Stimulated activated memory B cell treated with anti-CD40 and anti-IgM and Interleukin-4, amounts not matched to agents 10 μg/mL and 1 μg/mL and 100 μg/mL, for 72 hours (primary cell): ENCODE results near the gene UAP1L1.
"Not testable (repeated sequence)": the region's sequence is repeated elsewhere in the genome, so short reads cannot be mapped to it uniquely, and the experiment has no call there.

ENCODE experiments used
- ATAC-seq: fragments of 150-1000 bp; cut with Tn5 transposase; 2 replicates; pipeline ENCODE4 v1.10.0; 2021
- H3K27ac Mint-ChIP-seq: one replicate; pipeline ENCODE4 v1.8.0; 2022; ENCODE audit warnings: mild to moderate bottlenecking, mixed read lengths
- H3K27me3 Mint-ChIP-seq: one replicate; pipeline ENCODE4 v1.8.0; 2022; ENCODE audit warnings: mixed read lengths
- H3K36me3 Mint-ChIP-seq: one replicate; pipeline ENCODE4 v1.8.0; 2022; ENCODE audit warnings: mixed read lengths
- H3K4me1 Mint-ChIP-seq: one replicate; pipeline ENCODE4 v1.8.0; 2022; ENCODE audit warnings: mixed read lengths
- H3K4me3 Mint-ChIP-seq: one replicate; pipeline ENCODE4 v1.8.0; 2022; ENCODE audit warnings: mild to moderate bottlenecking, moderate library complexity, mixed read lengths
- H3K9me3 Mint-ChIP-seq: one replicate; pipeline ENCODE4 v1.8.0; 2022; ENCODE audit warnings: mixed read lengths

UAP1L1 gene

DNA sequence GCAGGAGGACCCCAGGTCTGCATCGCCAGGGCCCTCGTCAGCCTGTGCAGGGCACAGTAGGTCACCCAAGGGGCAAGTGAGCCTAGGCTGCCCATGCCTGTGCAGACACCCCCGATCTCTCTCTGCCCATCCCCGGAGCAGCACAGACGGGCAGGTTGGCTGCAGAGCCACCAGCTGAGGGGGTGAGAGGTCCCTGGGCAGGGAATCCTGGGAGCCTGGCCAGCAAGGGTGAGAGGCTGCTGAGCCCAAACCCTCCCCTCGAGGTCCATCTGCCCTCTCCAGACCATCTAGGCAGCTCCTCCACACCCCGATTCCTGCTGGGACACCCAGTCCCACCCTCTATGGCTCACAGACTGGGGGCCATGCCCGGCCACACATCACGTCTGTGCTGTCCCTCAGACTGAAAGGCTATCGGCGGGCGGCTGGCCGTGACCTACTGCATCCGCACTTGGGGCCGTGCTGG is 40.0 kb downstream of the UAP1L1 start:
- no peak for ATAC-seq
- no peak overlapping the region for H3K27ac Mint-ChIP-seq
- H3K27me3 Mint-ChIP-seq: no peaks in the 10 kb centered on the region
- H3K4me1 Mint-ChIP-seq: peaks cover 34% of the 10 kb centered on the region
- H3K36me3 Mint-ChIP-seq: peaks cover 5% of the 10 kb centered on the region
- H3K4me3 Mint-ChIP-seq: no peak overlapping the region
- H3K9me3 Mint-ChIP-seq: no peaks in the 10 kb centered on the region

DNA sequence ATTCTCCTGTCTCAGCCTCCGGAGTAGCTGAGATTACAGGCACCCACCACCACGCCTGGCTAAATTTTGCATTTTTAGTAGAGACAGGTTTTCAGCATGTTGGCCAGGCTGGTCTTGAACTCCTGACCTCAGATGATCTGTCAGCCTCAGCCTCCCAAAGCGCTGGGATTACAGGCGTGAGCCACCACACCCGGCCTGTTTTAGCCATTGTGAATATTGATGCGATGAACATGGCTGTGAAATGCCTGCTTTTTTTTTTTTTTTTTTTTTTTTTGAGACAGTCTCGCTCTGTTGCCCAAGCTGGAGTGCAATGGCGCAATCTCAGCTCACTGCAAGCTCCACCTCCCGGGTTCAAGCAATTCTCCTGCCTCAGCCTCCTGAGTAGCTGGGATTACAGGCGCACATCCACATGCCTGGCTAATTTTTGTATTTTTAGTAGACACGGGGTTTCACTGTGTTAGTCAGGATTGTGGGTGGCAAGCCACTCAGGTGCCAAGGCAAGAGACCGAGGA is 40.8 kb downstream of the UAP1L1 start:
- H3K4me1 Mint-ChIP-seq: peaks cover 35% of the 10 kb centered on the region
- H3K36me3 Mint-ChIP-seq, H3K27ac Mint-ChIP-seq, ATAC-seq, H3K9me3 Mint-ChIP-seq, H3K27me3 Mint-ChIP-seq, H3K4me3 Mint-ChIP-seq: not testable (repeated sequence)

DNA sequence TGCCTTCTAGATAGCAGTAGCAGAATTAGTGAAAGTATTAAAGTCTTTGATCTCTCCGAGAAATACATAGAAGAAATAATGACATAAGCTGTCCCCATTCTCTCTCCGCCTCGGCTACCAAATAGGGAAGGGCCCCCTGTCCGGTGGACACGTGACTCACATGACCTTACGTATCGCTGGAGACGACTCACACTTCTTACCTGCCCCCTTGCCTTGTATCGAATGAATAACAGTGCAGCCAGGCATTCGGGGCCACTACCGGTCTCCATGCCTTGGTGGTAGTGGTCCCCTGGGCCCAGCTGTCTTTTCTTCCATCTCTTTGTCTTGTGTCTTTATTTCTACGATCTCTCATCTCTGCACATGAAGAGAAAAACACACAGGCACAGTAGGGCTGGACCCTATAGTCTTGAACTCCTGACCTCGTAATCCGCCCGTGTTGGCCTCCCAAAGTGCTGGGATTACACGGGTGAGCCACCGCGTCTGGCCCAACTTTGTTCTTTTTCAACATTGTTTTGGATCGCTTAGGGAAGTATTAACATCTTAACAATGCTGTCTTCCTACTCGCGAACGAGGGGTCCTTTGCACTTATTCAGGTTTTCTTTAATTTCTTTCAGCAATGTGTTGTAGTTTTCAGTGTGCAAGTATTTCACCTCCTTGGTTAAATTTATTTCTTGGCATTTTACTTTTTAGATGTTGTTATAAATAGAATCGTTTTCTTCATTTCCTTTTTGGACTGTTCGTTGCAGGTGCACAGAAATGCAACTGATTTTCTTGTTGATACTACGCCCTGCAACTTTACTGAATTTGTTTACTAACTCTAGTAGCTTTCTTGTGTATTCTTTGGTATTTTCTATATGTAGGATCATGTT is 44.8 kb downstream of the UAP1L1 start:
- H3K4me3 Mint-ChIP-seq: peak overlapping the region; percentile 74
- peak; percentile 73 for ATAC-seq
- H3K4me1 Mint-ChIP-seq: peaks cover 48% of the 10 kb centered on the region
- H3K27me3 Mint-ChIP-seq, H3K9me3 Mint-ChIP-seq, H3K36me3 Mint-ChIP-seq: not testable (repeated sequence)
- H3K27ac Mint-ChIP-seq: peak overlapping the region; percentile 83

DNA sequence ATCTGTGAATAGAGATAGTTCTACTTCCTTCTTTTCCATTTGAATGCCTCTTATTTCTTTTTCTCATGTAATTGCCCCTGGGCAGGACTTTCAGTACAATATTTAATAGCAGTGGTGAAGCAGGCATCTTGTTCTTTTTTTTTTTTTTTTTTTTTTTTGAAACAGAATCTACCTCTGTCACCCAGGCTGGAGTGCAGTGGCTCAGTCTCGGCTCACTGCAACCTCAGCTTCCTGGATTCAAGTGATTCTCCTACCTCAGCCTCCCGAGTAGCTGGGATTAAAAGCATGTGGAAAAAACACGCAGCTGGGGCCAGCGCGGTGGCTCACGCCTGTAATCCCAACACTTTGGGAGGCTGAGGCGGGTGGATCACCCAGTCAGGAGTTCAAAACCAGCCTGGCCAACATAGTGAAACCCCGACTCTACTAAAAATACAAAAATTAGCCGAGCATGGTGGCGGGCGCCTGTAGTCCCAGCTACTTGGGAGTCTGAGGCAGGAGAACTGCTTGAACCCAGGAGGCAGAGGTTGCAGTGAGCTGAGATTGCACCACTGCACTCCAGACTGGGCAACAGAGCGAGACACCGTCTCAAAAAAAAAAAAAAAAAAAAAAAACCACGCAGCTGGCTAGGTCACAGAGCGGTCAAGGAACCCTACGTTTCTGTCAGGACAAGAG is 45.6 kb downstream of the UAP1L1 start:
- peak; percentile 43 for ATAC-seq
- not testable (repeated sequence) for H3K9me3 Mint-ChIP-seq, H3K27me3 Mint-ChIP-seq, H3K36me3 Mint-ChIP-seq
- H3K27ac Mint-ChIP-seq: peak overlapping the region; percentile 83
- H3K4me1 Mint-ChIP-seq: peaks cover 54% of the 10 kb centered on the region
- peak overlapping the region; percentile 74 for H3K4me3 Mint-ChIP-seq

DNA sequence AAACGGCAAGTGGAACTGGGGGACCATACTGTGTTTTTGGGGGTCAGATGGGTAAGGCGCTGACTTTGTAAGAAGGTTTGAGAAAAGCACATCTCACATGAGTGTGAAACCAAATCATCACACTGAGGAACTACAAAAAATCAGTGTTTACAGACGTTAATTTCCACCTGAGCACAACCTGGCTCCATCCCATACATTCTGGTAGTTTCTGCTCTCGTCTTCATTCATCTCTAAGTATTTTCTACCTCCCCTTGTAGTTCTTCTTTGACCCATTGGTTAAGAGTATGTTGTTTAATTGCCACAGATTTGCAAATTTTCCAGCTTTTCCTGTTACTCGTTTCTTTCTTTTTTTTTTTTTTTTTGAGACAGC is 46.1 kb downstream of the UAP1L1 start:
- Mint-ChIP-seq H3K27ac (peak overlapping the region; percentile 83), H3K27me3 (no peaks in the 10 kb centered on the region), H3K4me3 (peak overlapping the region; percentile 36), H3K36me3 (peaks cover 5% of the 10 kb centered on the region), H3K9me3 (no peaks in the 10 kb centered on the region), H3K4me1 (peaks cover 59% of the 10 kb centered on the region)
- ATAC-seq: no peak

DNA sequence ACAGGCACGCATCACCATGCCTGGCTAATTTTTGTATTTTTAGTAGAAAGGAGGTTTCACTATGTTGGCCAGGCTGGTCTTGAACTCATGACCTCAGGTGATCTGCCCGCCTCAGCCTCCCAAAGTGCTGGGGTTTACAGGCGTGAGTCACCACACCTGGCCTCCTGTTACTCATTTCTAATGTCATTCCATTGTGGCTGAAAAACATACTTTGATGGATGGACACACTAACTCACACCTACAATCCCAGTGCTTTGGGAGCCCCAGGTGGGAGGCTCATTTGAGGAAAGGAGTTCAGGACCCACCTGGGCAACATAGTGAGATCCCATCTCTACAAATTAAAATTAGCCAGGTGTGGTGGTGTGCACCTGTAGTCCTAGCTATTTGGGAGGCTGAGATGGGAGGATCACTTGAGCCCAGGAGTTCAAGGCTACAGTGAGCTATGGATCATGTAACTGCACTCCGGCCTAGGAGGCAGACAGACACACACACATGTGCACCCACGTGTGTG is 46.7 kb downstream of the UAP1L1 start:
- Mint-ChIP-seq H3K4me1 (peaks cover 60% of the 10 kb centered on the region), H3K4me3 (peak overlapping the region; percentile 36), H3K27ac (peak overlapping the region; percentile 83)
- ATAC-seq, H3K36me3 Mint-ChIP-seq, H3K9me3 Mint-ChIP-seq, H3K27me3 Mint-ChIP-seq: not testable (repeated sequence)

DNA sequence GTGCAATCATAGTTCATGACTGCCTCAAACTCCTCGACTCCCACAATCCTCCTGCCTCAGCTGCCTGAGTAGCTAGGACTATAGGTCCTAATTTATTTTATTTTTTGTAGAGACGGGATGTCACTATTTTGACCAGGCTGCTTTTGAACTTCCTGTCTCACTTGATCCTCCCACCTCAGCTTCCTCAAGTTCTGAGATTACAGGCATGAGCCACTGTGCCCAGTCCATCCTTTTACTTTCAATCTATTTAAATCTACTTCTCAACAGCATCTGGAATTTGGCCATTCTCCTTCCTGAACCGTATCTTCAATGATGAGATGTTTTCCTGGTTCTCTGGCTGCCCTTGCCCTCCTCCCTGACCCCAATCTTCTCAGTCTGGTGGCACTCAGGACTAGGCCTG is 49.5 kb downstream of the UAP1L1 start:
- no peak for ATAC-seq
- Mint-ChIP-seq H3K9me3 (no peaks in the 10 kb centered on the region), H3K27me3 (no peaks in the 10 kb centered on the region), H3K4me1 (peaks cover 52% of the 10 kb centered on the region), H3K4me3 (peak overlapping the region; percentile 93), H3K36me3 (peaks cover 5% of the 10 kb centered on the region), H3K27ac (peak overlapping the region; percentile 87)

DNA sequence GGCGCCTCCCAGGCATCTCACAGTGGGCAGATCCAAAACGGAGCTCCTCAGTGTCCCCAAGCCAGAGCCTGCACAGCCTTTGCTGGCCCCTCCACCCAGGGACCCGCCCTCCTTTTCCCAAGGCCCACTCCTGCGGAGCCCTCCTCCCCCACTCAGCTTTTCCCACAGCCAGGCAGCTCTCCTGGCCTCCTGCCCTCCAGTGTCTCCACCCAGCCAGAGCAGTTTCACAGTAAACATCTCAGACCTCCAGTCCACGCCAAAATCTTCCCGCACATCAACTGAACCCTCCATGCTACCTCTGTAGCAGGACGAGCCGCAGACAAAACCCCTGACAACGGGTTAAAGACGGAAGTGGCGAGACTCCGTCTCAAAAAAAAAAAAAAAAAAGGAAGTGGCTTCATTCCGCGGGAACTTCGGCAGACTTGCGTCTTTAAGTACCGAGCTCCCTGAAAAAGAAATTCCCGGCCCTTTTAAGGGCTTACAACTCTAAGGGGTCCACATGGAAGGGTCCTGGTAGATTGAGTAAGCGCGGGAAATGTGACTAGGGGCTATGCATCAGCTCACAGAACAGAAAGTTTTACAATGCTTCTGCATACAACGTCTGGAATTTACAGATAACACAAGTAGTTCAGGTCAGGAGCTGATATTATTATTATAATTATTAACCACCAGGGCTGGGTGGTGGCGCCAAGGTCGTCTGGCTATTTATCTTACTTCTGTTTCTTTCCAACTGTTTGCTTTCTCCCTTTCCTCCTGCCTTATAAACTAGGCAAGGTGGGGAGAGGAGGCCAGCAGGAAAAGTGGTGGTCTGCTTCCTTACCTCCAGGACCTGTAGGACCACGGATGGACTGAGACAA is 50.2 kb downstream of the UAP1L1 start:
- H3K4me1 Mint-ChIP-seq: peaks cover 44% of the 10 kb centered on the region
- H3K27ac Mint-ChIP-seq: peak overlapping the region; percentile 87
- H3K9me3 Mint-ChIP-seq: no peaks in the 10 kb centered on the region
- peaks cover 5% of the 10 kb centered on the region for H3K36me3 Mint-ChIP-seq
- H3K4me3 Mint-ChIP-seq: peak overlapping the region; percentile 93
- no peak for ATAC-seq
- H3K27me3 Mint-ChIP-seq: no peaks in the 10 kb centered on the region

DNA sequence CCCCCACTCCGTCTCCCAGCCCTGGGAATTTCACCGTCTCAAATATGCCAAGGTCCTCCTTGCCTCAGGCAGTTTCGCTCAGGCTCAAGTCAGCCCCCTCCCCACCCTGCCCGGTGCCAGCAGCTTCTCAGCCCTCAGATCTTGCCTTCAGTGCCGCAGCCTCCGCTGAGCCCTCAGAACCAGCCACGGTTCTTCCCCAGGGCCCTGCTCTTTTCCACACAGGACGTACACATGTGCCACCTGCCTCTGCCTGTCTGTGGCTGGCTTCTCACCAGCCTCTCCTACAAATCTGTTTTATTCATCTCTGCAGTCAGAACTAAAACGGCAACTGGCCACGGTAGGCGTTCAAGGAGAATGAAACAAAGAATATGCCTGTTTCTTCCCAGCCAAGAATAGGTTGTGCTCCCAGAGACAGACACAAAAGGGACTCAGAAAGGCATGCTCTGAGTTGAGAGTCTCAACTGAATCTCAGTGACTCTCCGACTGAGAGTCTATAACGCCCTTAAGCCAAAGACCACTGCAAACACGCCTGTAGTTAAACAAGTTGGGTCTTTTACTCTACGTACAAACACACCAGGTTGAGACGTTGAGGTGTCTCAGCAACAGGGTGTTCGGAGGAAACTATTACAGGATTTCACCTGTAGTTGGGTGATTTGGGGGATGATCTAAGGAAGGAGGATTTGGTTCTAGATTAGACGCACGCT is 51.0 kb downstream of the UAP1L1 start:
- Mint-ChIP-seq H3K36me3 (peaks cover 5% of the 10 kb centered on the region), H3K27me3 (no peaks in the 10 kb centered on the region), H3K9me3 (no peaks in the 10 kb centered on the region), H3K4me1 (peaks cover 38% of the 10 kb centered on the region), H3K27ac (peak overlapping the region; percentile 87), H3K4me3 (peak overlapping the region; percentile 85)
- no peak for ATAC-seq

DNA sequence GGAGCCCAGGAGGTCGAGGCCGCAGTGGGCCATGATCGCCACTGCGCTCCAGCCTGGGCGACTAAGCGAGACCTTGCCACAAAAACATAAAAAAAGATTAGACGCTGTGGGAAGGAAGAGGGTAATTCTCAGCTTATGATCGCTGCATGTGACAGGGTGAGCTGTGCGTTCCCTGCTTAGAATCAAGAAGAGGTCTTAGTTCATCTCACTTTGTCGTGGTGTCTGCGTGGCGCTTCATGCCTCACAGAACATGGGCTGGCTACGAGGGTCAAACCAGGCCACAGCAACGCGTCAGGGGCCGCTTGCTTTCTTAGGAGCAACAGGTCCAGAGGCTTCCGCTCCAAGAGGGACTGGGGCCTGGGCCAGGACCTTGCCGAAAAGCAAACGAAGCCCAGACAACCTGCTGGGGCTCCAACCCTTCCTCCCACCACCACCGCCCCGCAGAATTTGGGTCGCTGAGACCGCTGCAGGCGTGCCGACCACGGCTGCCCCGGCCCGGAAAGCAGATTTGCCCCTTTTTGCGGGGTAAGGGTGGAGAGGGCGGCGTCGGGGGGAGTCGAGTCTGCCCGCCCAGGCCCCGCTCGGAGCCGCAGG is 51.6 kb downstream of the UAP1L1 start:
- Mint-ChIP-seq H3K27ac (peak overlapping the region; percentile 87), H3K4me3 (peak overlapping the region; percentile 85), H3K9me3 (no peaks in the 10 kb centered on the region), H3K4me1 (peaks cover 32% of the 10 kb centered on the region), H3K27me3 (no peaks in the 10 kb centered on the region), H3K36me3 (peaks cover 5% of the 10 kb centered on the region)
- ATAC-seq: peak; percentile 14

DNA sequence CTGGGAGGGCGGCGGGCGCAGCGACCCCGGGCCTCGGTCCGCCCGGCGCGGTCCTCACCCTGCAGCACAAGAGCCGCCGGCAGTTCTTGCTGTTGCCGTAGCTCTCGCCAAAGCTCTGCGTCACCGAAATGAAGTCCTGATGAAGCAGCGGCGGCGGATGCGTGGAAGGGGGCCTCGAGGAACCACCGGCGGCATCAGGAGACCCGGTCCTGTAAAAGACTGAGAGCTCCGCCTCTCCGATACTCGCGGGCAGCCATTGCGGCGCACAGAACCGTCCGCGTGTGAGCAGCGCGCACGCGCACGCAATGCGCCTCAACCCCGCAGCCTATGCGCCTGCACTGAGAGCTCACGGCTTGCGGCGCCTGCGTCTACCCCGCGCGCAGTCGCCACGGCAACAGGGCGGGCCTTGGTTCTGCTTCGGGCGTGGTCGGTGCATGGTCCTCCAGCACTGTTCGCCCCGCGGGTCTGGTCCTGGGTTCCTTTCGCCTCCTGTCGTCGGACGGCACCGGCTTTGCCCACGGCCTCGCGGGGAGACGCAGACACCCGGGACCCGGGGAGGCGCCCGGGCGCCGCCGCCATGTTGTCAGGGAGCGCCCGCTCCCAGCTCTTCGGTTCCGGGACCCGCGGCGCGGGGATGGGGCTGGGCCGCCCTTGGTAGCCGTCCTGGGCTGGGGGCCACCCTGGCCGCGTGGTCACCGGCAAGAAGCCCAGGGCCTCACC is 52.3 kb downstream of the UAP1L1 start:
- H3K4me1 Mint-ChIP-seq: peaks cover 32% of the 10 kb centered on the region
- peaks cover 3% of the 10 kb centered on the region for H3K27me3 Mint-ChIP-seq
- no peaks in the 10 kb centered on the region for H3K9me3 Mint-ChIP-seq
- peaks cover 5% of the 10 kb centered on the region for H3K36me3 Mint-ChIP-seq
- peak overlapping the region; percentile 85 for H3K4me3 Mint-ChIP-seq
- peak; percentile 99 for ATAC-seq
- peak overlapping the region; percentile 87 for H3K27ac Mint-ChIP-seq

DNA sequence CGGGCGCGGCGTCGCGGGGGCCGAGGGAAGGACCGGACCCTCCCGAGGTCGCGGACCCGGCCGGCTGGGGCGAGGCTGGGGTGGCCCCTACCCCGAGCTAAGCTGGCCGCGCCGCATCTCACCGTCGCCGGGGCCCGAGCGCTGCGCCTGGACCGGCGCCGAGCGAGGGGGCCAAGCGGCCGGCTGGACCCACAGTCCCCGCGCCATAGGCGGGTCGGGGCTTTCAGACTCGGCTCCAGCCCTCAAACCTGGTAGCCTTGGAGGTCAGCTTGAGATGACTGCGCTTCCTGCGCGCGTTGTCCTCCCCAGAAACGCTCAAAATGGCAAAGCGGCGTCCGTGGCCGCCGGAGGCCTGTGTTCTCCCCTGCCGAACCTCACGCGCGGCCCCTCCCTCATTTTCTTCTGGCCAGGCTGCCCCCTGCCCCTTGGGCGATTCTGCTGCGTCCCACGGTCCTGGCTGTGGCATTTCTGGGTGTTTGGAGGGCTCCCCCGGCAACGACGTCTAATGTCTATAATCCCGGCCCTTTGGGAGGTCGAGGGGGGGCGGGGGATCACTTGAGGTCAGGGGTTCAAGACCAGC is 52.9 kb downstream of the UAP1L1 start:
- Mint-ChIP-seq H3K4me3 (peak overlapping the region; percentile 84), H3K4me1 (peaks cover 32% of the 10 kb centered on the region), H3K27ac (no peak overlapping the region), H3K9me3 (no peaks in the 10 kb centered on the region), H3K27me3 (peaks cover 10% of the 10 kb centered on the region), H3K36me3 (peaks cover 5% of the 10 kb centered on the region)
- ATAC-seq: peak; percentile 31
